ENCODE measurements around the gene CNEP1R1. TPM values are rescaled to one million over a fixed set of nuclear protein-coding genes. Genes with fewer than 3 reads are reported as not detected.

Gene CNEP1R1
- total RNA-seq, 1 donor from 2014 or later: 23.9 TPM

GRCh38 chr16:50086176-50086575 lies 61.2 kb downstream of the CNEP1R1 start:
- Histone ChIP-seq H3K4me3 (ENCODE audit: low read depth, low read length) (no peak overlapping the region), H3K27me3 (ENCODE audit: control insufficient read depth, insufficient read depth, low read length) (no peaks in the 10 kb centered on the region), H3K36me3 (ENCODE audit: control insufficient read depth, insufficient read depth, low read length) (no peaks in the 10 kb centered on the region)
- no peak for TF ChIP-seq CTCF (IDR thresholded peaks at IDR 0.05; ENCODE audit: insufficient read depth, low read length, poor library complexity, severe bottlenecking)
- DNase-seq (ENCODE audit: low read depth): no peak

Other genes starting within 250 kb of the CNEP1R1 start
- 3.6 and 5.5 TPM in 2 replicates for gene ZNF423, start 169.1 kb upstream of the CNEP1R1 start, total RNA-seq
- 19.1 and 19.4 TPM in 2 replicates for gene HEATR3, start 40.7 kb downstream of the CNEP1R1 start, total RNA-seq
- gene TENT4B, start 128.1 kb downstream of the CNEP1R1 start, total RNA-seq: 10.9 and 11.0 TPM in 2 replicates
- 30.3 and 36.2 TPM in 2 replicates for gene ADCY7, start 241.3 kb downstream of the CNEP1R1 start, total RNA-seq

Measured in kidney epithelial cell (primary cell).